ENCODE data around the gene GNPAT.

Gene GNPAT

DNA sequence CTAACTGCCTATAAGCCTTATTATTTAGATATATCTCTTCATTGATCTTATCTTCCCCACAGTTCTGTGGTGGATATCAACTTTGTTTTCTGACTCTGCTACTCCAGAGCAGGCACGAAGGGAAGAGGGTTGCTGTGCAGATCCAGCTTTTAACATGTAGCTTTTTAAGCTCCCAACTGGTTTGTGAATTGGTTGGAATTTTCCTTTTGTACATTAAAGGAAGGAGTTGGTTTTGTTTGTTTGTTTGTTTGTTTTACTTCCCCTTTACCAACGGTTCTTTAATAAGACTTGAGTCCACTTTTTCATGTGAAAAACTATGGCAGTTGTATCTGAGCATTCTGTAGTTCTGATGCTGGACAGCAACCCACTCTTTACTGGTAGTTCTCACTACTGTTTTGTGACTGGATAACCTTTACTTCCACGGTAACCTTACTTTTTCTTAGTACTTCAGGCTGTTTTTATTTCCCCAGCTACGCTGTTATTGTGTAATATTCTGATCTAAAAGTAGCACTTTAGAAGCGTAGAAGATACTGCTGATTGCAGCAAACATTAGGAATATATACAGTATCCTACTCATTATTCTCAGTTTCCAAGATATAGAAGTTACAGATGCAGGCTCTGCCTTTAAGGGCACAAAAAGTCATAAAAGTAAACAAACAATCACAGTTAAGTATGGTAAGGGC lies 1.6 kb downstream of the GNPAT start:
- DNase-seq (ENCODE audit: low read depth): no peak

DNA sequence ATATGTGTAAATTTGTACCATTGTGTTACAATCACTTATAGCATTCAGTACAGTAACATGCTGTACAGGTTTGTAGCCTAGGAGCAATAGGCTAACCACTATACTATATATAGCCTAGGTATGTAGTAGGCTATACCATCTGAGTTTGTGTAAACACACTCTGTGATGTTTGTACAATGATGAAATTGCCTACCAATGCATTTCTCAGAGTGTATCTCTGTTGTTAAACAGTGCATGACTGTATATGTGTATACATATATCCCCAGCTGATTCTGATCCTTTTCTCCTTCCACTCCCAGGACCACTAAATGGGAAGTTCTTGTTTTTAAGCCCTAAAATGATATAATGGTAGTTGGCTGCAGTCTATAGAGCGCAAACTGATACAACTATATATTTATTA lies 7.8 kb downstream of the GNPAT start:
- DNase-seq (ENCODE audit: low read depth): no peak

DNA sequence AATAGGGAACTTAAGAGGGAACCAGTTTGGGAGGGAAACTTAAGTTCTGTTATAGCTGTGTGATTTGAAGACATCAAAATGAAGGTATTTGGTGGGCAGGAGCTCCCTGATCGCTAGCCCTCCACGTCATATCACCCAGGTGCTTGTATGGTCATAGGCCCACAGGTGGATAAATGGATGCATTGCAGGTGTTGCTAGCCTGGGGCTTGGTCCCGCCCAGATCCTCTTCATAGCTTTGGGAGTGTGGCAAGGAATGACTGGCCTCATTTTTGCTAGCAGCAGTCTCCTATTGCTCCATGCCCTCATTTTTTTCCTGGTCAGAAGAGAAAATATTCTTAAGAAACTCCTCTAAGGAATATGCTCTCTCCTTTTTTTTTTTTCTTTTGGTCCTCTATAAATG lies 11.3 kb downstream of the GNPAT start:
- no peak for DNase-seq (ENCODE audit: low read depth)

DNA sequence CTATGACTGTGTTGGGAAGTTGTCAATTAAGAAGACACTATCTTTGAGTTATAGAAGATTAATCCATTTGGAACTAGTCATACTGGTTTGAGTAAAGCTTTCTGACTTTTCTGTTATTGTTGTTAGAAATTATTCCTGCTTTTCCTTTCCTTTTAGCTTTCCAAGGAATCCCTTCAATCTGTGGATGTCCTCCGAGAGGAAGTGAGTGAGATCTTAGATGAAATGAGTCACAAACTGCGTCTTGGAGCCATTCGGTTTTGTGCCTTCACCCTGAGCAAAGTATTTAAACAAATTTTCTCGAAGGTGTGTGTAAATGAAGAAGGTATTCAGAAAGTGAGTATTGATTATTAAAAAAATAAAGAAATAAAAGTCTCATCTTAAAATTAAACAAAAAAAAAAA lies 19.3 kb downstream of the GNPAT start:
- DNase-seq (ENCODE audit: low read depth): no peak

DNA sequence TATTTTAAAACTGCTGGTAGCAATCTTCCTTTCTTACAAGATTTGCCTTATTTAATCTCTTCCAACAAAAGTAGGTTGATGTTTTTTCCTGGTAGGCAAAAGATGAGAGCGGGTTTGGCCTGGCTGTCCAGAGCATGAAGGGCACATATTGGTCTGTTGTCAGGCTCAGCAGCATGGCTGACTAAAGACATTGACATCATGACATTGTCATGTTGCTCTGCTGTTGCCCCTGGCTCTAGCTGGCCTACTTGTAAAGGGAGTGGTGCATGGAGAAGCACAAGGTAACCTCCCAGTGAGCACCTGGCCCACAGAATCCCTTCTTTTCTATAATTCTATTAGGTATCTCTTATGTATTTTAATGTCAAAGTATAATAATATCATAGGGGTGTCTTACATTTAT lies 23.6 kb downstream of the GNPAT start:
- DNase-seq (ENCODE audit: low read depth): no peak

DNA sequence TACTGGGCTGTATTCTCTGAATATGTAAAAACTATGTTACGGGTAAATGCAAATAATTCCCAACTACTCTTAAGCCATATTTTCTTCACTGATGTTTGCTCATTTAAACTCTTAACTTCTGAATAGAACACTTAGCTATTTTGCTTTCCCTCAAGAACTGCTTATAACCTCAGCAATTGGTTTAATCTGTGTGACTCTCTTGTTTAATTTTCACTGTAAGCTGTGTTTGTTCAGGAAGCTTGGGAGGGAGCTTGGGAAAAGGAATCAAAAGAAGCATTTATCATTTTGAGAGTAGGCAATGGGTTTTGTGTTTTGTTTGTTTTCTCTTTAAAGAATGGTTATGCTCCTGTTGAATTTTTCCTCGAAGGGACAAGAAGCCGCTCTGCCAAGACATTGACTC lies 24.4 kb downstream of the GNPAT start:
- no peak for DNase-seq (ENCODE audit: low read depth)

DNA sequence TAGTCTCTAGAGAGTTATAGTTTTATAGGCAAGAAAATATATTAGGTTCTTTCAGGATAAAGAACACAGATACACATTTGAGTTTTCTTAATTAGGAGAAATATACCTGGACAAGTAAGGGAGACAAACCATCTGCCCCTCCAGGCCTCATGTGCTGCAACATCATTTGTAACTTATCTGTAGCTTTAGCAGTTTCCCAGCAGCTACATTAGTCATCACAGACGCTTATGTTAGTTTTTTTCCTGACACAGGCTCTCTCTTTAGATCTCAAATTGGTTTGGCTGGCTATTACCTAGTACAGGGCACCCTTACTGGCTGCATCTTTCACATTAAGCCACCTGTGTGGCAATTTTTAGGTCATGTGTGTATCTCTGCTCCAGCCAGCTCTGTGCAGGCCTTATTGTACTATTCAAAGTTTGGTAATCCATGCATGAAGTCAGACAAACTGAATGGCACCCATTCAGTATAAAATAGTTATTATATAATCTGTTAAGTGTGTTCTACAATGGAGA lies 25.9 kb downstream of the GNPAT start:
- DNase-seq (ENCODE audit: low read depth): no peak

DNA sequence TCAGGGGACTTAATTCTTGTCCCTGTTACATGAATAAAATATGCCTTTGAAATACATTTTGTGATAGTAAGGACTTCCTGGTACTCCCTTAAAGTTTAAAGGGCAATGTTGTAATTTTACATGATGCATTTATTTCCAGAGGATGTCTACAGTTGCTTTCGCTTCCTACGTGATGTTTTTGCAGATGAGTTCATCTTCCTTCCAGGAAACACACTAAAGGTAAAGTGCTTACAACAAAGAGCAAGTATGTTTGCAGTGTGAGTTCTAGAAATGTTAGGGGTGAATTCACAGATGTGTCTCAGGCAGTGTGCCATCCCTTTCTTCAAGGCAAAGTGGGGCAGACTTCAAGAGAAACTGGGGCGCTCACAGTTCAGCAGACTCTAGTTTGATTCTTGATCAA lies 31.2 kb downstream of the GNPAT start:
- no peak for DNase-seq (ENCODE audit: low read depth)

DNA sequence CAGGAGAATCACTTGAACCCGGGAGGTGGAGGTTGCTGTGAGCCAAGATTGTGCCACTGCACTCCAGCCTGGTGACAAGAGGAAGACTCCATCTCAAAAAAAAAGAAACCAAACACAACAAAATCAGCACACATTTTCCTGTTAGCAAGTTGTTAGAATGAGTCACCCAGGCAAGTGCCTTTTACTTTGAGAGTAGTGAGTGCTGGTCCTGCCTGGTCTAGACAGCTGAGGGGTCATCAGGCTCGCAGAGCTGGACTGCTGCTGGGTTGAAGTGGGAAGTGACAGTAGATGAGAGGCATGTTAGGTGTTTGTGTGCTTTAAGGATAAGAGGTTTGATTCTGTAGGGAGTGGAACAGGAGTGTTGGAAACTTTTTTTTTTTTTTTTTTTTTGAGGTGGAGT lies 31.9 kb downstream of the GNPAT start:
- no peak for DNase-seq (ENCODE audit: low read depth)

DNA sequence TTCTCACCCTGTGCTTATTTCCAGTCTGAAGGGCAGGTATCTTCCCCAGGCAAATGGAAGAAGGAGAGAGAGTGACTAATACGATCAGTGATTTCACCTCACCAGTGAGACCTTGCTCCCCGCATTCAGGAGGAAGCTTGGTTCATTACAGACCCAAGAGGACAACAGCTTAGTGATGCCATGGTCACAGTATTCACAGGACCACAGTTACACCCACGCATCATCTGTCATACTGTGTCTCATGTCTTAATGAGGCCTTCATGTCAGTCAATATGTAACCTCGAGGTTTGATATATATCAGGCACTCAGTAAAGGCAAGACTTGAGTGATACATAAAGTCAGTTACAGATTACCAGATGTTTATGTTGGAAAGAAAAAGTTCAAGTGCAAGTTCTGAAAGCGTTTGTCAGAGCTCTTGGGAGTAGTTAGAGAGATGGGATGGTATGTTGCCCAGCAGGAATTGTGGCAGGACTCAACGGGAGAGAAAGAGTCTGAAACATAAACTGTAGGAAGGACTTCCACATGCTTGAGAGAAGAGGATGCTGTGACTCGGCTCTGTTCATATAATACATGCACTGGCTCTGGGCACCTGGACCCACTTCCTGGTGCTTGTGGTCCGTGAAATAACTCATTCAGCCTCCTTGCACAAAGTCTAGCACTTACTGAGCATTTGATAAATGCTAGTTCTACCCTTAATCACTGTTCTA lies 33.3 kb downstream of the GNPAT start:
- DNase-seq (ENCODE audit: low read depth): no peak

DNA sequence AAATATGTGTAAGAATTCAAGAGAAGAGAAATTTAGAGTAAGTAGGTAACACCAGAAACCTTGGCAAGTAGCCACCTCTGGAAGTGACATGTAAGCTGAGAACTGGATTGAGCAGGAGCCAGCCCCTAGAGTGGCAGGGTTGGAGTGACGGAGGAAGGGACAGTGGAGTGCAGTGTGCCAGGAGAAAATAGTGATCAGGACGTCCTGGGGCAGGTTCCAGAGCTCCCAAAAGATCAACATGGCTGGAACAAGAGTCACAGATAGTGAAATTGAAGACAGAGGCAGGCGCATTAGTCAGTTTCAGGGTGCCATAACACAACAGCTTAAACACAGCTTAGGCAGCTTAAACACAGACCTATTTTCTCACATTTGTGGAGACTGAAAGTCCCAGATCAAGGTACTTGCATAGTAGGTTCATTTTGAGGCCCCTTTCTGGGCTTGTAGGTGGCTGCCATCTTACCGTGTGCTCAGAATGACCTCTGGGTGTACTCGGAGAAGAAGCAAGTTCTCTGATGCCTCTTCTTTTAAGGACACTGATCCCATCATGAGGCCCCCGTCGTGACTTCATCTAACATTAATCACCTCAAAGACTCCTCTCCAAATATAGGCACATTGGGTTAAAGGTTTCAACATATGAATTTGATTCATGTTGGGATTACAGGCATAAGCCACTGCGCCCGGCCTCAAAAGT lies 37.2 kb downstream of the GNPAT start:
- no peak for DNase-seq (ENCODE audit: low read depth)

DNA sequence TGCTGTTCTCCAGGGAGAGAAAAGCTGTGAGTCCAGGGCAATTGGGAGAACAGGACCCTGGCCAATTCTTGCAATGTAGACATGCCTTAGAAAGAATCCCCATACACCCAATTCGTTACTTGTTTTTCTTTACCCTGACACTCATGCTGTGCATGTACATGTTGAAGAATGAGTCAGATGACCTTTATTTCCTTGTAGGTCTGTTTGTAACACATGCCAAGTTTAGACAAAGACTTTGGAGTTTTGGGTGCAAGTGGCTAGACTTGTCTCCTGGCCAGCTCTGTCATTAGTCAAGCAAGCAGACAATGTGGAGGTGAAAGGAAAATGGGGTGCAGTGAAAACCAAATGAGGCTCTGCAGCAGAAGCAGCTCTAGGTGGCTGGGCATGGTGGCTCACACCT lies 38.1 kb downstream of the GNPAT start:
- no peak for DNase-seq (ENCODE audit: low read depth)

DNA sequence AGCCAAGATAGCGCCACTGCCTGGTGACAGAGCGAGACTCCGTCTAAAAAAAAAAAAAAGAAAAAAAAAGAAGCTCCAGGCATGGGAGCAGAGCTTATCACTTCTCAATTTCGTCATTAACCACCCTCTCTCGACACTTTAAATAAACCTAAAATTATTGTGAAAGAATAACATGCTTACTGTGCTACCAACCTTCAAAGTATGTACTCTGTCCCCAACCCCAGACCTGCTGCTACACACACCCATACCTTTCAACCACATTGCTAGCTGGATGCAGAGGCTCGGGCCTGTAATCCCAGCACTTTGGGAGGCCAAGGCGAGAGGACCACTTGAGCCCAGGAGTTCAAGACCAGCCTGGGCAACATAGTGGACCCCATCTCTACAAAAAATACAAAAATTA lies 38.7 kb downstream of the GNPAT start:
- no peak for DNase-seq (ENCODE audit: low read depth)

DNA sequence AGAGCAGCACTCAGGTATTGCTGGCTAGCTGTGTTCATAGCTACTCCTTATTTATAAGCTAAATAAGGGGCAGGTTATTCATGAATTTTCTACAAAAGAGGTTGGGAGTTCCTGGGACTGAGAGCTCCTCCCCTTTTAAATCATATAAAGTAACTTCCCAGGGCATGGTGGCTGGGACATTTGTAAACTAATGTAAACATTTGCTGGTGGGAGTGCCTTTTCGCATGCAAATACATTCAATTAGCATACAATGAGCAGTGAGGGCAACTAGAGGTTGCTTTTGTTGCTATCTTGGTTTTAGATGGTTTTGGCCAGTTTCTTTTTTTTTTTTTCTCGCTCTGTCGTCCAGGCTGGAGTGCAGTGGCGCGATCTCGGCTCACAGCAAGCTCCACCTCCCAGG lies 43.4 kb downstream of the GNPAT start:
- no peak for DNase-seq (ENCODE audit: low read depth)

DNA sequence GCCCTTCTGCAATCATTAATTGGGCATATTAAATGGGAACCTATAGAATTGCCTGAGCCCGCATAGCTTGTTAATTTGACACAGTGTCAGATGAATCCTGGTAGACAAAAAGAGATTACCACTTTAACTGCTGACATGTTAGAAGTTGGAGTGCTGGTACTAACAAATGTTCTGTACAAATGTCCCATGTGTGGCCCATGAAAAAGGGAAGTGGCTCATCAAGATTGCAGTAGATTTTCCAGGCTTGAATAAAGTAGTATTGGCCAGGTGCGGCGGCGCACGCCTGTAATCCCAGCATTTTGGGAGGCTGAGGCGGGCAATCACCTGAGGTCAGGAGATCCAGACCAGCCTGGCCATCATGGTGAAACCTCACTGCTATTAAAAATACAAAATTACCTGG lies 45.6 kb downstream of the GNPAT start:
- DNase-seq (ENCODE audit: low read depth): no peak

DNA sequence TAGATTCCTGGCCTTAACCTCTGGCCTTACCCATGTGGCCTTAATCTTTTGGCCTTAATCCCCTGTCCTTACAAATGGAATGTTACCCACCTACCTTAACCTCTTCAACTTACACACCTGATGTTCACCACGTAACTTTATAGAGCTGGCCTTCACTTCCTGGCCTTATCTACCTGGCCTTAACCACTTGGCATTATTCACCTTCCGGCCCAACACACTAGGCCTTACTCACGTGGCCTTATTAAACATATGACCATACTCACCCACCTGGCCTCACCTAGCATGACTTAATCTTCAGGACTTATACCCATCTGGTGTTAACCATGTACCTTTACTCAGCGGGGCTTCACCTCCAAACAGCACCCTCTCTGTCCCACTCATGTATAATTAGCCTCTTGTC lies 54.9 kb downstream of the GNPAT start:
- DNase-seq (ENCODE audit: low read depth): no peak

DNA sequence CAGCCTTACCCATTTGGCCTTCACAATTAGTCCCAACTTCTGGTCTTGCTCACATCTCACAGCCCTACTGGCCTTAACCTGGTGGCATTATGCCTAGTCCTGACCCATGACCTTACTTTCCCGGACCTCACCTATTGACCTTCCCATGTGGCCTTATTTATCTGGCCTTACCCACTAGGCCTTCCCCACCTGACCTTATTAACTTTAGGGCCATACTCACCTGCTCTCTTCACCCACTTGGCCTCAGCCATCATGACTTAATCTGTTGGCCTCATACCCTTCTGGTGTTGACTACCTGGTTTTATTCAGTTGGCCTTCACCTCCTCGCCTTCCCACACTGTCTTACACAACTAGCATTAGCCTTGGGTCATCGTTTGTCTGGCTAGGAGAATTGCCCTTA lies 61.0 kb downstream of the GNPAT start:
- DNase-seq (ENCODE audit: low read depth): no peak

DNA sequence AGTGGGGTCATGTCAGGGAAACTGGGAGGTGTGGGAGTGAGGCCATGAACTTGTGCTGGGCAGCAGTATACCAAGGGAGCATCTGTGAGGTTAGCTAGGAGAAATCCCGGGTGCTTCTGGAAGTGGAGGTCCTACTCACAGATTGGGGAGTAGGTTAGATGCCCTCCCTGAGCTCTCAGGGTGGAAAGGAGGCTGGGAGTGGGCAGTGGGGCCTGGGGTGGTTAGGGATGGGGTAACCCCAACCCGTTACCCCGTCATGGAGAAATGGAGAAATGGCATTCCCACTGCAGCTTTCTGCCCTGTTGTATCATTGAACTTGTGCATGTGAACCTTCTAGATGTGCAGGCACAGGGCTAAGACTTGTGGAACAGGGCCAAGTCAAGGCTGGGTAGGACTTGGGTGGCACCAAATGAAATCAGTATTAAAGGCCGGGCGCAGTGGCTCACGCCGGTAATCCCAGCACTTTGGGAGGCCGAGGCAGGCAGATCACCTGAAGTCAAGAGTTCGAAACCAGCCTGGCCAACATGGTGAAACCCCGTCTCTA lies 69.5 kb downstream of the GNPAT start:
- no peak for DNase-seq (ENCODE audit: low read depth)

DNA sequence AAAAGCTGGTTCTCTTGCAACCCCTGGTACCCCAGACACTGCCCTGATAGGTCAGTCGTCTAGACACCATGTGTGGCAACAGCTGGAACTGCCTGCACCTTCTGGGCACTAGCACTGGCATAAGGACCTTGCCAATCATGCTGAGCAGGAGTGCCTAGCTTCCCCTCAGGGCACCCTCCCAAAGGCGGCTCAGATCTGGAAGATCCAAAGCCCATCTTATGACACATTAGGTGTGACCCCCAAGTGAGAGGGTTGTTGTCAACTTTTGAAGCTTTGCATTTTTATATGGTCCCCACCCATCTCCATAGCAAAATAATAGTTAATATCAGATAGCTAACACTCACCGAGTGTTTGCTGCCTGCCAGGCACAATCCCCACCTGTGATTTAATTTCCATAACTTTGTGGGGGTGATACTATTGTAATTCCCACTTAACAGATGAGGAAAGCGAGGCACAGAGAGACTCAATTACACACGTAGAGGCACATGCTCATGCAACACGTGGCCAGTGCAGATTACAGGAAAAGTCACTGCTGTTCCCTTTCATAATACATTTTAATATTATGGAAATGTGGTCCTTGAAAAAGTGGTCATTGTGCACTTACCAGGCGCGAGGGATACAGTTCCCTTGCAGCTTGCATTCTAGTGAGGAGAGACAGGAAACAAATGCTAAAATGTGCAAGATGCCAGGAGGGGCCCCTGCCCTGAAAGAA lies 70.9 kb downstream of the GNPAT start:
- DNase-seq (ENCODE audit: low read depth): no peak

DNA sequence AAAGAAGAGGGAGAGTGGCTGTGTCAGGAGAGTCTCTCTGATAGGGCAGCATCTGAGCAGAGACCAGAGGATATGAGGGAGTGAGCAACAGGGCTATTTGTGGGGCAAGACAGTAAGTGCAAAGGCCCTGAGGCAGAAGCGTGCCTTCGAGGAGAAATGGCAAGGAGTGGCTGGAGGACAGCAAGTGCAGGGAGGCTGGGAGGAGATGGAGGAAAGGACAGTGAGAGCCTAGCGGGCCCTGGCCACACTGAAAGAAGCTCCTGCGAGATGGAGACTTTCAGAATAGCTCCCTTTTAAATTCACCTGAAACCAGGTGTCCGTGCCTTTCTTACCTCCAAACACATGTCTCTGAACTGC lies 71.4 kb downstream of the GNPAT start:
- no peak for DNase-seq (ENCODE audit: low read depth)

DNA sequence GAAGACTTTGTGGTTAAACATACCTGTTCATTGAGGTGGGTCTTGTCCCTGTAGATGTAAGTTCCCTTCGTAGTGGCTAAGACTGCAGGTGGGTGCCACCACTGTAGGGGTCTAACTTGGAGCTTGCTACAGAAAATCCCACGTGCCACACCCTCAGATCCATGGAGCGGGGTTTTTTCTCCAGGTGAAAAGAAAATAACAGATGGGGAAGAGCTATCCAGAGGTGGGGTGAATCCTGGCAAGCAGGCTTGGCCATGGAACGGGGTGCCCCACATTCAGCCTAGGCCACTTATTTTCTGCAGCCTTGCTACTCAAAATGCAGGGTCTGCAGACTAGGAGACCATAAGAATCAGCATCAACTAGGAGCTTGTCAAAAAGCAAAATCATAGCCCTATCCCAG lies 72.6 kb downstream of the GNPAT start:
- no peak for DNase-seq (ENCODE audit: low read depth)

DNA sequence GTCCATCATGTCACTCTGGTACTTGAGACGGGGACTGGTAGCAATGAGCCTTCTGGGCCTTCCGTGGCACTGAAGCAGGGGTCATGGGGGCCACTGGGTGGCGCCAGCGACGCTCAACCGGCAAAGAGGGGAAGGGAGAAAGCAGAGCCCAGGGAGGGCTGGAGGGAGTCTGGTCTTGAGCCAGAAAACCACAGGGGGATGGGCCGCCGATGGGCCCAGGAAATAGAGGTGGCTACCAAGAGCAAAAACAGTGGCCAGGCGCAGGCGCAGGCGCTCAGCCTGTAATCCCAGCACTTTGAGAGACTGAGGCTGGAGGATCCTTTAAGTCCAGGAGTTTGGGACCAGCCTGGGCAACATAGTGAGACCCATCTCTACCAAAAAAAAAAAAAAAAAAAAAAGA lies 74.9 kb downstream of the GNPAT start:
- no peak for DNase-seq (ENCODE audit: low read depth)
